Suprapubic skin (tissue), 4 donors: Measurements from ENCODE around the gene NIPAL1. TPM values are rescaled to one million over a fixed set of nuclear protein-coding genes. Genes with fewer than 3 reads are reported as not detected.
"Not testable (repeated sequence)": the region's sequence is repeated elsewhere in the genome, so short reads cannot be mapped to it uniquely, and the experiment has no call there.

Source experiments
- DNase-seq, 2 donors: peaks; one replicate each; pipeline ENCODE4 v3.0.0-alpha.2; 2019; ENCODE audit warnings: low spot score in 2 of 2
- H3K27ac ChIP-seq: fragments of 200-600 bp; sonication (generic); one replicate; pipeline ENCODE4 v1.5.1; 2019
- H3K27me3 ChIP-seq: fragments of 200-600 bp; sonication (generic); one replicate; pipeline ENCODE4 v1.5.1; 2019
- H3K36me3 ChIP-seq: fragments of 200-600 bp; sonication (generic); one replicate; pipeline ENCODE4 v1.5.1; 2019
- H3K4me1 ChIP-seq: fragments of 200-600 bp; sonication (generic); one replicate; pipeline ENCODE4 v1.5.1; 2019
- H3K4me3 ChIP-seq: fragments of 200-600 bp; sonication (generic); one replicate; pipeline ENCODE4 v1.5.1; 2019; ENCODE audit warnings: mild to moderate bottlenecking
- H3K9me3 ChIP-seq: fragments of 200-600 bp; sonication (generic); one replicate; pipeline ENCODE4 v1.5.1; 2019
- EP300 ChIP-seq: sonication (generic); formaldehyde crosslinking; IDR thresholded peaks from one replicate; pipeline ENCODE4 v1.6.1; 2017; ENCODE audit warnings: antibody characterized with exemption
- POLR2A ChIP-seq, 2 donors: fragments of 450-650 bp; IDR thresholded peaks; one replicate each; pipeline ENCODE4 v1.6.1; 2017; ENCODE audit warnings: antibody characterized with exemption in 2 of 2, mild to moderate bottlenecking in 2 of 2, moderate library complexity in 2 of 2
- POLR2AphosphoS5 ChIP-seq, 3 donors: sonication (generic); formaldehyde crosslinking; IDR thresholded peaks; one replicate each; pipeline ENCODE4 v1.6.1; 2017; ENCODE audit warnings: antibody characterized with exemption in 3 of 3
- WGBS: methylation state at CpG from one replicate; pipeline ENCODE4 v1.1.5; 2018; 5-methylcytosine and 5-hydroxymethylcytosine counted together
- total RNA-seq, 4 donors: library from RNA; depleted of rRNA; stranded (reverse); fragments of >200 nt; gene quantifications; one replicate each; pipeline ENCODE4 v1.1.0, GENCODE V29; 2016
- TF ChIP-seq, protein P1 (sequence below), 2 donors: fragments of 200-600 bp in 1 of 2; fragments of 450-650 bp in 1 of 2; sonication (generic) in 1 of 2; IDR thresholded peaks; one replicate each; pipeline ENCODE4 v1.5.1; 2016 to 2019; ENCODE audit warnings: antibody characterized with exemption in 2 of 2, mild to moderate bottlenecking in 1 of 2, moderate library complexity in 1 of 2

NIPAL1 gene
- total RNA-seq, 4 donors from 2014 or later = 19.2 to 55.6 (median 27.2) TPM

DNA sequence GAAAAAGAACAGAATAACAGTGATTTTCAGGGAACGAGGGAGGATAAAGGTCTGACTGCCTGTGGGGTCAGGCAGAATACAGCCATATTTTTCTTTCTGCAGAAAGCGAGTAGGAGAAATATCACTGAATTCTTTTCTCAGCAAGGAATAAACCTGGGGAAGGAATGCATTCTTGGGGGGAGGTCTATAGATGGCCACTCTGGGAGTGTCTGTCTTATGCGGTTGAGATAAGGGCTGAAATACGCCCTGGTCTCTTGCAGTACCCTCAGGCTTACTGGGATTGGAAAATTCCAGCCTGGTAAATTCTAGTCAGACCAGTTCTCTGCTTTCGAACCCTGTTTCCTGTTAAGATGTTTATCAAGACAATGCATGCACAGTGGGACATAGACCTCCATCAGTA lies 26.4 kb upstream of the NIPAL1 start:
- H3K27ac ChIP-seq = no peak overlapping the region
- WGBS = 78% methylated on average over 5 of the region's 5 CpGs
- H3K9me3 ChIP-seq = no peaks in the 10 kb centered on the region
- no peak overlapping the region for H3K4me3 ChIP-seq
- no peaks in the 10 kb centered on the region for H3K27me3 ChIP-seq
- TF ChIP-seq POLR2A (IDR thresholded peaks at IDR 0.05) = no peak
- TF ChIP-seq, protein P1, sequence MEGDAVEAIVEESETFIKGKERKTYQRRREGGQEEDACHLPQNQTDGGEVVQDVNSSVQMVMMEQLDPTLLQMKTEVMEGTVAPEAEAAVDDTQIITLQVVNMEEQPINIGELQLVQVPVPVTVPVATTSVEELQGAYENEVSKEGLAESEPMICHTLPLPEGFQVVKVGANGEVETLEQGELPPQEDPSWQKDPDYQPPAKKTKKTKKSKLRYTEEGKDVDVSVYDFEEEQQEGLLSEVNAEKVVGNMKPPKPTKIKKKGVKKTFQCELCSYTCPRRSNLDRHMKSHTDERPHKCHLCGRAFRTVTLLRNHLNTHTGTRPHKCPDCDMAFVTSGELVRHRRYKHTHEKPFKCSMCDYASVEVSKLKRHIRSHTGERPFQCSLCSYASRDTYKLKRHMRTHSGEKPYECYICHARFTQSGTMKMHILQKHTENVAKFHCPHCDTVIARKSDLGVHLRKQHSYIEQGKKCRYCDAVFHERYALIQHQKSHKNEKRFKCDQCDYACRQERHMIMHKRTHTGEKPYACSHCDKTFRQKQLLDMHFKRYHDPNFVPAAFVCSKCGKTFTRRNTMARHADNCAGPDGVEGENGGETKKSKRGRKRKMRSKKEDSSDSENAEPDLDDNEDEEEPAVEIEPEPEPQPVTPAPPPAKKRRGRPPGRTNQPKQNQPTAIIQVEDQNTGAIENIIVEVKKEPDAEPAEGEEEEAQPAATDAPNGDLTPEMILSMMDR (IDR thresholded peaks at IDR 0.05) = no peak
- H3K36me3 ChIP-seq = no peaks in the 10 kb centered on the region
- H3K4me1 ChIP-seq = no peaks in the 10 kb centered on the region
- DNase-seq = no peak

- 100% methylated on average over 1 of the region's 1 CpG for WGBS
Measured at GRCh38 chr4:47992475-47992874, 24.1 kb upstream of the NIPAL1 start.

DNA sequence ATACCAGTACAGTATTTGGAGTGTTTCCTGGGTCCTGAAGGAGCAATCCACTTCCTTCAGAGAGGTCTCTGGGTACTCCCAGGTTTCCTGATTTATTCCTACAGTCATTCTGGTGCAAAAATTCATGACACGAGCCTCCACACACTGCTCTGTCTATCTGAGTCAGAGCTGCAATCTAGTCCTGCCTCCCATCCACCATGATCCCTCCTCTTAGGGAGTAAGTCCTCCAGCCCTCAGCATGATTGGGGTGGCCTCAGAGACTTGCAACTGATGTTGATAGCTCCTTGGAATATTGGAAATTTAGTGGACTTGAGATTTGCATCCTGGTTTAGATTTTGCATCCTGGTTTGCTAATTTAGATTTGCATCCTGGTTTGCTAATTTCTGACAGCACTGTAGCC lies 20.6 kb upstream of the NIPAL1 start:
- Histone ChIP-seq H3K4me3 (no peak overlapping the region), H3K4me1 (no peaks in the 10 kb centered on the region), H3K27me3 (no peaks in the 10 kb centered on the region), H3K9me3 (peaks cover 7% of the 10 kb centered on the region), H3K36me3 (no peaks in the 10 kb centered on the region), H3K27ac (no peak overlapping the region)
- WGBS = 75% methylated on average over 1 of the region's 1 CpG
- DNase-seq = no peak
- no peak for TF ChIP-seq EP300
- TF ChIP-seq POLR2A (IDR thresholded peaks at IDR 0.05) = no peak
- TF ChIP-seq, protein P1 (IDR thresholded peaks at IDR 0.05) = no peak
- TF ChIP-seq POLR2AphosphoS5 (IDR thresholded peaks at IDR 0.05) = no peak

More at GRCh38 chr4:47992475-47992874, 24.1 kb upstream of the NIPAL1 start:
- not testable (repeated sequence) for H3K27ac ChIP-seq, DNase-seq, H3K27me3 ChIP-seq, H3K4me3 ChIP-seq, H3K36me3 ChIP-seq, H3K9me3 ChIP-seq, H3K4me1 ChIP-seq

DNA sequence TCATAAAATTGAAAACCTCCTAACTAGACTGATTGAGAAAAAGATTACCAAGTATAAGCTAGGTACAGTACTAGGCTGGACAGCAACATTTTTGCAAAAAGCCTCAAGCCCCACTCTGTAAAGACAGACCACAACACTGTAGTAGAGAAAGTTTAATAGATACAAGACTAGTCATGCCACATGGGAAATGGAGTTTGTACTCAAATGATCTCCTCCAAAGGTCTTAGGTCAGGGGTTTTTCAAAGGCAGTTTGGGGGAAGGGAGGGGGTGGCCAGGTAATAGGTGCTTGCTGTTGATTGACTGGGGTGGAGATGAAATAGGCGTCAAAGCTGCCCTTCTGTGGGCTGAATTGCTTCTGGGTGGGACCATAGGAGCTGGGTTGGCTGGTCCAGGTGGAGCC lies 14.3 kb upstream of the NIPAL1 start:
- Histone ChIP-seq H3K9me3 (peaks cover 17% of the 10 kb centered on the region), H3K4me3 (no peak overlapping the region), H3K4me1 (no peaks in the 10 kb centered on the region), H3K27me3 (no peaks in the 10 kb centered on the region), H3K36me3 (no peaks in the 10 kb centered on the region), H3K27ac (no peak overlapping the region)
- WGBS = 100% methylated on average over 1 of the region's 1 CpG
- DNase-seq = no peak
- TF ChIP-seq POLR2AphosphoS5 (IDR thresholded peaks at IDR 0.05) (no peak), EP300 (no peak), POLR2A (IDR thresholded peaks at IDR 0.05) (no peak)
- TF ChIP-seq, protein P1 (IDR thresholded peaks at IDR 0.05) = no peak

- H3K9me3 ChIP-seq = peaks cover 17% of the 10 kb centered on the region
- H3K27ac ChIP-seq, DNase-seq, H3K36me3 ChIP-seq, H3K27me3 ChIP-seq, H3K4me3 ChIP-seq, H3K4me1 ChIP-seq: not testable (repeated sequence)
- WGBS = 55% methylated on average over 2 of the region's 2 CpGs
- TF ChIP-seq, protein P1 (IDR thresholded peaks at IDR 0.05) = peak; percentile 18 to 19
Measured at GRCh38 chr4:48003568-48003967, 13.0 kb upstream of the NIPAL1 start.

DNA sequence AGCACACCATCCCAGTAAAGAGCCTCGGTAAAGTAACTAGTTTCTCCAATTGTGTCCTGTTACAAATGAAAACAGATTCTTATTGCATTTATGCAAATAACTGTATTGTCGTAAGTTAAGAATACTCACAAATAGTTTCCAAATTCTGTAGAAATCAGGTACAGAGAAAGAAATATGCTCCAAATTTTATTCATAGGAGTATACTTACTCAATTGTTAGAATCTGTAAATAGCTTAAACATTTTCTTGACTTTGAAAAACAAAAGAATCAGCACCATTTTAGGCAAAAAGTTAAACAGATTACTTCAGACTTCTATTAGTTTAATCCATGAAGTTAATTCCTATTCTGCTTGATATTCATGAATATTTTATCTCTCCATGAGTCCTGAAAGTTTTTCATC lies 10.8 kb upstream of the NIPAL1 start:
- Histone ChIP-seq H3K4me1 (no peaks in the 10 kb centered on the region), H3K27ac (no peak overlapping the region), H3K4me3 (no peak overlapping the region), H3K36me3 (no peaks in the 10 kb centered on the region), H3K9me3 (peaks cover 9% of the 10 kb centered on the region), H3K27me3 (no peaks in the 10 kb centered on the region)
- no peak for DNase-seq
- TF ChIP-seq POLR2AphosphoS5 (IDR thresholded peaks at IDR 0.05) = no peak
- TF ChIP-seq POLR2A (IDR thresholded peaks at IDR 0.05) = no peak
- TF ChIP-seq, protein P1 (IDR thresholded peaks at IDR 0.05) = no peak
- TF ChIP-seq EP300 = no peak
- 95% methylated on average over 2 of the region's 2 CpGs for WGBS
